Bone marrow (tissue), 2 donors: ENCODE data around the gene PCYT1B.
"Not testable (repeated sequence)": the region's sequence is repeated elsewhere in the genome, so short reads cannot be mapped to it uniquely, and the experiment has no call there.

Experiments
- DNase-seq, 2 donors: peaks; one replicate each; lab custom pipeline; 2025; lab: John Stamatoyannopoulos, UW

PCYT1B gene

GRCh38 chrX:24646006-24646405, 1.1 kb downstream of the PCYT1B start:
- DNase-seq: no peak

GRCh38 chrX:24643116-24643515, 4.0 kb downstream of the PCYT1B start:
- DNase-seq: no peak

GRCh38 chrX:24629701-24630100, 17.4 kb downstream of the PCYT1B start:
- DNase-seq: no peak

GRCh38 chrX:24619647-24620046, 27.5 kb downstream of the PCYT1B start:
- DNase-seq: no peak

GRCh38 chrX:24610516-24610915, 36.6 kb downstream of the PCYT1B start:
- DNase-seq: no peak

- DNase-seq: no peak
Measured at GRCh38 chrX:24607616-24608015, 39.5 kb downstream of the PCYT1B start.

GRCh38 chrX:24605941-24606340, 41.2 kb downstream of the PCYT1B start:
- not testable (repeated sequence) for DNase-seq

GRCh38 chrX:24603191-24603590, 44.0 kb downstream of the PCYT1B start:
- no peak for DNase-seq

GRCh38 chrX:24601858-24602257, 45.3 kb downstream of the PCYT1B start:
- DNase-seq: no peak

- no peak for DNase-seq
Measured at GRCh38 chrX:24594501-24594900, 52.6 kb downstream of the PCYT1B start.

GRCh38 chrX:24590111-24590510, 57.0 kb downstream of the PCYT1B start:
- no peak for DNase-seq

GRCh38 chrX:24577091-24577490, 70.1 kb downstream of the PCYT1B start:
- DNase-seq: no peak

GRCh38 chrX:24575496-24575895, 71.7 kb downstream of the PCYT1B start:
- DNase-seq: no peak

- DNase-seq: no peak
Measured at GRCh38 chrX:24574743-24575142, 72.4 kb downstream of the PCYT1B start.

GRCh38 chrX:24567169-24567568, 80.0 kb downstream of the PCYT1B start:
- no peak for DNase-seq

- DNase-seq: no peak
Measured at GRCh38 chrX:24566240-24566639, 80.9 kb downstream of the PCYT1B start.

GRCh38 chrX:24563291-24564010, 83.7 kb downstream of the PCYT1B start:
- no peak for DNase-seq

- no peak for DNase-seq
Measured at GRCh38 chrX:24561121-24561520, 86.0 kb downstream of the PCYT1B start.

GRCh38 chrX:24553011-24553410, 94.1 kb downstream of the PCYT1B start:
- DNase-seq: no peak

GRCh38 chrX:24550166-24550565, 97.0 kb downstream of the PCYT1B start:
- no peak for DNase-seq

- no peak for DNase-seq
Measured at GRCh38 chrX:24547961-24548360, 99.2 kb downstream of the PCYT1B start.

GRCh38 chrX:24542756-24543155, 104.4 kb downstream of the PCYT1B start:
- DNase-seq: no peak

- no peak for DNase-seq
Measured at GRCh38 chrX:24536551-24536950, 110.6 kb downstream of the PCYT1B start.

GRCh38 chrX:24528605-24529004, 118.5 kb downstream of the PCYT1B start:
- DNase-seq: no peak
